Neural progenitor cell (in vitro differentiated cells): ENCODE measurements around the gene WDR44. TPM values are rescaled to one million over a fixed set of nuclear protein-coding genes. Genes with fewer than 3 reads are reported as not detected.
A peak's percentile ranks its signal among the peaks of the same experiment; 100 is the strongest.
"Not testable (repeated sequence)": the region's sequence is repeated elsewhere in the genome, so short reads cannot be mapped to it uniquely, and the experiment has no call there.

Experiments
- DNase-seq: peaks from one replicate; pipeline ENCODE4 v3.0.0-alpha.2; 2016; ENCODE audit warnings: low spot score
- H2AFZ ChIP-seq: fragments of 200-600 bp; sonication (generic); replicated peaks from 2 replicates; pipeline ENCODE4 v1.6.1; 2016; ENCODE audit warnings: antibody characterized with exemption
- H3F3A ChIP-seq: fragments of 200-600 bp; sonication (generic); 2 replicates; pipeline ENCODE4 v1.6.1; 2016; ENCODE audit warnings: antibody characterized with exemption, low read depth
- H3K27ac ChIP-seq: fragments of 200-600 bp; sonication (generic); 2 replicates; pipeline ENCODE4 v1.5.1; 2016; ENCODE audit warnings: mild to moderate bottlenecking
- H3K27me3 ChIP-seq: fragments of 200-600 bp; sonication (generic); 2 replicates; pipeline ENCODE4 v1.6.1; 2016; ENCODE audit warnings: mild to moderate bottlenecking, moderate library complexity
- H3K36me3 ChIP-seq: fragments of 200-600 bp; sonication (generic); 2 replicates; pipeline ENCODE4 v1.5.1; 2016
- H3K4me1 ChIP-seq: fragments of 200-600 bp; sonication (generic); 2 replicates; pipeline ENCODE4 v1.6.1; 2016; ENCODE audit warnings: mixed run types
- H3K4me2 ChIP-seq: fragments of 200-600 bp; sonication (generic); 2 replicates; pipeline ENCODE4 v1.6.1; 2016
- H3K4me3 ChIP-seq: fragments of 200-600 bp; sonication (generic); 2 replicates; pipeline ENCODE4 v1.5.1; 2016
- H3K79me2 ChIP-seq: fragments of 200-600 bp; sonication (generic); 2 replicates; pipeline ENCODE4 v1.6.1; 2016; ENCODE audit warnings: low read depth
- H3K9ac ChIP-seq: fragments of 200-600 bp; sonication (generic); 2 replicates; pipeline ENCODE4 v1.6.1; 2016
- H3K9me3 ChIP-seq: fragments of 200-600 bp; sonication (generic); 2 replicates; pipeline ENCODE4 v1.5.1; 2016; ENCODE audit warnings: low read depth
- H4K20me1 ChIP-seq: fragments of 200-600 bp; sonication (generic); 2 replicates; pipeline ENCODE4 v1.6.1; 2016; ENCODE audit warnings: low read depth
- H3K27ac Mint-ChIP-seq: 3 replicates; pipeline ENCODE4 v1.8.0; 2021; ENCODE audit warnings: mixed read lengths
- H3K27me3 Mint-ChIP-seq: 2 replicates; pipeline ENCODE4 v1.8.0; 2022; ENCODE audit warnings: low read depth, mild to moderate bottlenecking, inconsistent platforms, moderate library complexity, mixed read lengths; ENCODE audit not compliant: insufficient read depth
- H3K36me3 Mint-ChIP-seq: 3 replicates; pipeline ENCODE4 v1.8.0; 2021; ENCODE audit warnings: mixed read lengths
- H3K4me1 Mint-ChIP-seq: 3 replicates; pipeline ENCODE4 v1.8.0; 2021; ENCODE audit warnings: mixed read lengths
- H3K4me3 Mint-ChIP-seq: 3 replicates; pipeline ENCODE4 v1.8.0; 2021; ENCODE audit warnings: mild to moderate bottlenecking, moderate library complexity, mixed read lengths
- H3K9me3 Mint-ChIP-seq: 3 replicates; pipeline ENCODE4 v1.8.0; 2020; ENCODE audit warnings: mixed read lengths
- EZH2 ChIP-seq: fragments of 200-600 bp; sonication (generic); IDR thresholded peaks from 2 replicates; pipeline ENCODE4 v1.6.1; 2017; ENCODE audit warnings: antibody characterized with exemption, mild to moderate bottlenecking, moderate library complexity
- EZH2phosphoT487 ChIP-seq: fragments of 200-600 bp; sonication (generic); IDR thresholded peaks from 2 replicates; pipeline ENCODE4 v1.6.1; 2017; ENCODE audit warnings: antibody characterized with exemption
- total RNA-seq: library from RNA; depleted of rRNA; stranded (reverse); fragments of >200 nt; gene quantifications from 2 replicates; pipeline ENCODE4 v1.2.3, GENCODE V29; 2015; ENCODE audit warnings: low replicate concordance
- TF ChIP-seq, protein P1 (sequence below): fragments of 200-600 bp; sonication (generic); IDR thresholded peaks from 2 replicates; pipeline ENCODE4 v1.5.1; 2017; ENCODE audit warnings: antibody characterized with exemption, mild to moderate bottlenecking

The WDR44 gene
- total RNA-seq: 14.1 and 18.0 TPM in 2 replicates

- Mint-ChIP-seq H3K4me3 (peak within 1 kb of the TSS; percentile 99), H3K27ac (peak within 1 kb of the TSS; percentile 97), H3K9me3 (no peaks in the 10 kb centered on the region), H3K27me3 (peaks cover 3% of the 10 kb centered on the region), H3K36me3 (no peaks in the 10 kb centered on the region), H3K4me1 (peaks cover 36% of the 10 kb centered on the region)
- peak; percentile 97 for DNase-seq
- H3K27me3 ChIP-seq: no peaks in the 10 kb centered on the region
- peak within 1 kb of the TSS; percentile 82 for H3K4me2 ChIP-seq
- H3K36me3 ChIP-seq: no peaks in the 10 kb centered on the region
- peak within 1 kb of the TSS; percentile 37 for H2AFZ ChIP-seq
- H3K4me1 ChIP-seq: peaks cover 12% of the 10 kb centered on the region
- peak within 1 kb of the TSS; percentile 71 for H3K4me3 ChIP-seq
- peaks cover 35% of the 10 kb centered on the region for H3K79me2 ChIP-seq
- H3F3A ChIP-seq: peaks cover 11% of the 10 kb centered on the region
- H3K9ac ChIP-seq: peak within 1 kb of the TSS; percentile 55
- peaks cover 6% of the 10 kb centered on the region for H3K9me3 ChIP-seq
- peaks cover 18% of the 10 kb centered on the region for H4K20me1 ChIP-seq
- TF ChIP-seq EZH2phosphoT487 (no peak), EZH2 (no peak)
- TF ChIP-seq, protein P1, sequence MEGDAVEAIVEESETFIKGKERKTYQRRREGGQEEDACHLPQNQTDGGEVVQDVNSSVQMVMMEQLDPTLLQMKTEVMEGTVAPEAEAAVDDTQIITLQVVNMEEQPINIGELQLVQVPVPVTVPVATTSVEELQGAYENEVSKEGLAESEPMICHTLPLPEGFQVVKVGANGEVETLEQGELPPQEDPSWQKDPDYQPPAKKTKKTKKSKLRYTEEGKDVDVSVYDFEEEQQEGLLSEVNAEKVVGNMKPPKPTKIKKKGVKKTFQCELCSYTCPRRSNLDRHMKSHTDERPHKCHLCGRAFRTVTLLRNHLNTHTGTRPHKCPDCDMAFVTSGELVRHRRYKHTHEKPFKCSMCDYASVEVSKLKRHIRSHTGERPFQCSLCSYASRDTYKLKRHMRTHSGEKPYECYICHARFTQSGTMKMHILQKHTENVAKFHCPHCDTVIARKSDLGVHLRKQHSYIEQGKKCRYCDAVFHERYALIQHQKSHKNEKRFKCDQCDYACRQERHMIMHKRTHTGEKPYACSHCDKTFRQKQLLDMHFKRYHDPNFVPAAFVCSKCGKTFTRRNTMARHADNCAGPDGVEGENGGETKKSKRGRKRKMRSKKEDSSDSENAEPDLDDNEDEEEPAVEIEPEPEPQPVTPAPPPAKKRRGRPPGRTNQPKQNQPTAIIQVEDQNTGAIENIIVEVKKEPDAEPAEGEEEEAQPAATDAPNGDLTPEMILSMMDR: no peak
- H3K27ac ChIP-seq: peak within 1 kb of the TSS; percentile 92
Measured at GRCh38 chrX:118345464-118346257, at the start of gene WDR44. TSS of gene WDR44 (plus strand) at chrX:118346106. CDS start at chrX:118346504, 398 bp downstream.

GRCh38 chrX:118305827-118306226, 40.1 kb upstream of the WDR44 start:
- H3F3A ChIP-seq, H3K4me1 ChIP-seq, H3K4me3 ChIP-seq, H3K27me3 ChIP-seq, H3K27ac Mint-ChIP-seq, H3K79me2 ChIP-seq, H3K27me3 Mint-ChIP-seq, H4K20me1 ChIP-seq, H3K36me3 Mint-ChIP-seq, H3K4me3 Mint-ChIP-seq, DNase-seq, H3K36me3 ChIP-seq, H3K4me2 ChIP-seq, H3K9ac ChIP-seq, H2AFZ ChIP-seq, H3K4me1 Mint-ChIP-seq, H3K27ac ChIP-seq: not testable (repeated sequence)
- peaks cover 27% of the 10 kb centered on the region for H3K9me3 Mint-ChIP-seq
- peaks cover 11% of the 10 kb centered on the region for H3K9me3 ChIP-seq

- H3K4me1 ChIP-seq: no peaks in the 10 kb centered on the region
- no peak overlapping the region for H3K27ac ChIP-seq
- Mint-ChIP-seq H3K27ac (no peak overlapping the region), H3K9me3 (no peaks in the 10 kb centered on the region), H3K4me3 (no peak overlapping the region), H3K27me3 (no peaks in the 10 kb centered on the region), H3K36me3 (no peaks in the 10 kb centered on the region), H3K4me1 (no peaks in the 10 kb centered on the region)
- H3F3A ChIP-seq: no peaks in the 10 kb centered on the region
- TF ChIP-seq EZH2 (no peak), EZH2phosphoT487 (no peak)
- TF ChIP-seq, protein P1: no peak
- no peaks in the 10 kb centered on the region for H3K79me2 ChIP-seq
- H3K4me2 ChIP-seq: no peak overlapping the region
- H4K20me1 ChIP-seq: no peaks in the 10 kb centered on the region
- no peak overlapping the region for H2AFZ ChIP-seq
- H3K27me3 ChIP-seq: no peaks in the 10 kb centered on the region
- H3K4me3 ChIP-seq: no peak overlapping the region
- no peaks in the 10 kb centered on the region for H3K9me3 ChIP-seq
- no peak for DNase-seq
- H3K36me3 ChIP-seq: no peaks in the 10 kb centered on the region
- H3K9ac ChIP-seq: no peak overlapping the region
Measured at GRCh38 chrX:118315529-118315928, 30.4 kb upstream of the WDR44 start.

GRCh38 chrX:118324588-118324987, 21.3 kb upstream of the WDR44 start:
- TF ChIP-seq EZH2: no peak
- no peak for TF ChIP-seq EZH2phosphoT487
- TF ChIP-seq, protein P1: no peak
- no peak overlapping the region for H3K4me2 ChIP-seq
- no peaks in the 10 kb centered on the region for H3K4me1 Mint-ChIP-seq
- H4K20me1 ChIP-seq: no peaks in the 10 kb centered on the region
- no peak overlapping the region for H3K4me3 Mint-ChIP-seq
- no peak overlapping the region for H3K4me3 ChIP-seq
- no peak overlapping the region for H3K27ac Mint-ChIP-seq
- no peaks in the 10 kb centered on the region for H3K79me2 ChIP-seq
- peaks cover 8% of the 10 kb centered on the region for H3K27me3 Mint-ChIP-seq
- H3K4me1 ChIP-seq: no peaks in the 10 kb centered on the region
- no peaks in the 10 kb centered on the region for H3K36me3 Mint-ChIP-seq
- H2AFZ ChIP-seq: no peak overlapping the region
- H3K9ac ChIP-seq: no peak overlapping the region
- H3F3A ChIP-seq: no peaks in the 10 kb centered on the region
- no peaks in the 10 kb centered on the region for H3K27me3 ChIP-seq
- no peak overlapping the region for H3K27ac ChIP-seq
- no peaks in the 10 kb centered on the region for H3K36me3 ChIP-seq
- no peaks in the 10 kb centered on the region for H3K9me3 Mint-ChIP-seq
- H3K9me3 ChIP-seq: no peaks in the 10 kb centered on the region
- DNase-seq: no peak
